ENCODE data around the gene DDX10.

DDX10 gene

DNA sequence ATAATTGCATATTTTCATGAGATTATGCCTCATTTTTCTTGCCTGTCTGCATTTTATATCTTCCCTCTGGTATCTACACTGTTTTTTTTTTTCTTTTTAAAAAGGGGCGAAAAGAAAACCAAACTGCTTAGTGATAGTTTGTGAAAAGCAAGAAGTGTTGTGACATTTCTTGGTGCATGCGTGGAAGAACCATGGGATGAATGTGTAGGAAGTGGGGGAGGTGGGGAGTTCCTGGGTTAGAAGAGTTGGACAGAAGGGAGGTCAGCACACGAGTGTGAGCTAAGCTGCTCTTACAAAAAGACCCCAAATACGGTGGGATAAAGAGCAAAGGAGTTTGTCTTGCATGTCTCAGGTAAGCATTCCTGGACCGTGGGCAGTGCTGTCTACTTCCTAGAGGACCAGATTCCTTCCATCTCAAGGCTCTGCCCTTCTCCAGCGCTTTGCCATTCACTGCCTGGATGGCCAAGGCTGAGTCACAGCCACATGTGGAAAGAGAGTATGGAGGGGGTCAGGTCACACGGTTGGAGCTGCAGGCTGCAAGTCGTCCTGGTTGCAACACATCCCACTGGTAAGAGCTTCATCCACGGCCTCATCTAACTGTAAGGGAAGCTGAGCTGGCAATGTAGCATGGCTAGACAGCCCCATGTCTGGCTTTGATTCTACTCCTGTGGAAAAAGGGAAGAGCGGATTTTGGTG, 300.6 kb downstream of the DDX10 start:
- TF ChIP-seq ZFX (IDR thresholded peaks at IDR 0.05; ENCODE audit: borderline replicate concordance) = no peak
- TF ChIP-seq CTCF (IDR thresholded peaks at IDR 0.05) = no peak

GRCh38 chr11:108966206-108966605, 301.3 kb downstream of the DDX10 start:
- H3K27ac ChIP-seq = no peak overlapping the region
- TF ChIP-seq ZFX (IDR thresholded peaks at IDR 0.05; ENCODE audit: borderline replicate concordance) (no peak), CTCF (IDR thresholded peaks at IDR 0.05) (no peak)

More for the DNA sequence above, 300.6 kb downstream of the DDX10 start:
- no peak overlapping the region for H3K27ac ChIP-seq

DNA sequence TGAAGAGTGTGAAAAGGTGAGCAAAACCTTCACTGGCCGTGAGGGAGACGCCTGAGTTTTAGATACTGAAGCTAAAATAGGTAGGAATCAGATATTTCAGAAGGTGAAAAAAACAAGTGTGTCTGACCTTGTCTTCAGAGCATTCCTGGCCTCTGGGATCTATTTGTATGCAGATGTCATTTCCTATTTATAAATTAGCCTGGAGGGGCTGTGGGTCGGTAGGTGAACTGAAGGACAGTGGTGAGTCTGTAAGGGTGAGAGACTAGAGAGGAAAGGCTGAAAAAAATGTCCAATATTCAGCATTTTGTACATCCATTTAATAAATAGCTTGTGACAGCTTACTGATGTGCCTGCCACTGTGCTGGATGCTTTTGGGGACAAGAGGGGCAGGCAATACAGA, 302.1 kb downstream of the DDX10 start:
- TF ChIP-seq ZFX (IDR thresholded peaks at IDR 0.05; ENCODE audit: borderline replicate concordance) (no peak), CTCF (IDR thresholded peaks at IDR 0.05) (no peak)
- no peak overlapping the region for H3K27ac ChIP-seq

- TF ChIP-seq CTCF (IDR thresholded peaks at IDR 0.05) = no peak
- no peak for TF ChIP-seq ZFX (IDR thresholded peaks at IDR 0.05; ENCODE audit: borderline replicate concordance)
- no peak overlapping the region for H3K27ac ChIP-seq
Observed at GRCh38 chr11:108967571-108967970, 302.7 kb downstream of the DDX10 start.

- TF ChIP-seq ZFX (IDR thresholded peaks at IDR 0.05; ENCODE audit: borderline replicate concordance) (no peak), CTCF (IDR thresholded peaks at IDR 0.05) (no peak)
- no peak overlapping the region for H3K27ac ChIP-seq
Observed at GRCh38 chr11:108970221-108970991, 305.5 kb downstream of the DDX10 start.

- H3K27ac ChIP-seq = no peak overlapping the region
- no peak for TF ChIP-seq ZFX (IDR thresholded peaks at IDR 0.05; ENCODE audit: borderline replicate concordance)
- no peak for TF ChIP-seq CTCF (IDR thresholded peaks at IDR 0.05)
Observed at GRCh38 chr11:108973402-108974162, 308.7 kb downstream of the DDX10 start.
